H54 (cell line): ENCODE results near the gene PRIMA1.

Experiments
- DNase-seq: peaks from one replicate; pipeline ENCODE4 v3.0.0; 2011; ENCODE audit warnings: low spot score, mixed read lengths; ENCODE audit not compliant: insufficient read length
- FAIRE-seq: peaks from 3 replicates; lab custom pipeline; 2011; peaks lifted over from hg19 to GRCh38; lab: Jason Lieb, UNC
- POLR2A ChIP-seq: IDR thresholded peaks from 2 replicates; pipeline ENCODE4 v1.6.1; 2011; ENCODE audit warnings: low read depth, mild to moderate bottlenecking, low read length

Gene PRIMA1

GRCh38 chr14:93737634-93738033 is 50.7 kb downstream of the PRIMA1 start:
- no peak for FAIRE-seq
- no peak for TF ChIP-seq POLR2A
- no peak for DNase-seq

GRCh38 chr14:93736378-93737014 is 51.8 kb downstream of the PRIMA1 start:
- FAIRE-seq (no peak), DNase-seq (no peak)
- no peak for TF ChIP-seq POLR2A

GRCh38 chr14:93735206-93735605 is 53.1 kb downstream of the PRIMA1 start:
- no peak for TF ChIP-seq POLR2A
- FAIRE-seq, result no peak

GRCh38 chr14:93734086-93734822 is 54.0 kb downstream of the PRIMA1 start:
- no peak for FAIRE-seq
- no peak for DNase-seq

More at GRCh38 chr14:93735206-93735605, 53.1 kb downstream of the PRIMA1 start:
- DNase-seq, result no peak

GRCh38 chr14:93733631-93734030 is 54.7 kb downstream of the PRIMA1 start:
- DNase-seq (no peak), FAIRE-seq (no peak)
- TF ChIP-seq POLR2A, result no peak

More at GRCh38 chr14:93734086-93734822, 54.0 kb downstream of the PRIMA1 start:
- no peak for TF ChIP-seq POLR2A

GRCh38 chr14:93733231-93733630 is 55.1 kb downstream of the PRIMA1 start:
- no peak for DNase-seq
- FAIRE-seq, result no peak
- TF ChIP-seq POLR2A, result no peak

- FAIRE-seq, result no peak
- DNase-seq, result no peak
- no peak for TF ChIP-seq POLR2A
These were observed 55.8 kb downstream of the PRIMA1 start for GRCh38 chr14:93732524-93732923.

GRCh38 chr14:93731753-93732152 is 56.5 kb downstream of the PRIMA1 start:
- TF ChIP-seq POLR2A, result no peak
- FAIRE-seq, result no peak
- DNase-seq, result no peak

GRCh38 chr14:93729993-93730392 is 58.3 kb downstream of the PRIMA1 start:
- TF ChIP-seq POLR2A, result no peak
- no peak for FAIRE-seq
- DNase-seq, result no peak

- no peak for DNase-seq
- FAIRE-seq, result no peak
- TF ChIP-seq POLR2A, result no peak
These were observed 59.7 kb downstream of the PRIMA1 start for GRCh38 chr14:93728651-93729016.

GRCh38 chr14:93727917-93728650 is 60.2 kb downstream of the PRIMA1 start:
- no peak for TF ChIP-seq POLR2A
- DNase-seq, result no peak
- no peak for FAIRE-seq

- no peak for TF ChIP-seq POLR2A
- FAIRE-seq (no peak), DNase-seq (no peak)
These were observed 61.1 kb downstream of the PRIMA1 start for GRCh38 chr14:93727039-93727740.

- DNase-seq (no peak), FAIRE-seq (no peak)
- no peak for TF ChIP-seq POLR2A
These were observed 62.3 kb downstream of the PRIMA1 start for GRCh38 chr14:93725993-93726392.

- DNase-seq, result no peak
- FAIRE-seq, result no peak
- TF ChIP-seq POLR2A, result no peak
These were observed 63.2 kb downstream of the PRIMA1 start for GRCh38 chr14:93725002-93725582.
